AG09319 (cell line): ENCODE measurements around the gene SLC12A5.

Source experiments
- DNase-seq: peaks from one replicate; pipeline ENCODE4 v3.0.0-alpha.2; 2010; ENCODE audit warnings: low read depth; ENCODE audit errors: extremely low read depth
- TF ChIP-seq, protein P1 (sequence below): IDR thresholded peaks from 2 replicates; pipeline ENCODE4 v1.5.1; 2011; ENCODE audit warnings: low read depth, mild to moderate bottlenecking, inconsistent platforms, low read length, moderate library complexity

SLC12A5 gene

DNA sequence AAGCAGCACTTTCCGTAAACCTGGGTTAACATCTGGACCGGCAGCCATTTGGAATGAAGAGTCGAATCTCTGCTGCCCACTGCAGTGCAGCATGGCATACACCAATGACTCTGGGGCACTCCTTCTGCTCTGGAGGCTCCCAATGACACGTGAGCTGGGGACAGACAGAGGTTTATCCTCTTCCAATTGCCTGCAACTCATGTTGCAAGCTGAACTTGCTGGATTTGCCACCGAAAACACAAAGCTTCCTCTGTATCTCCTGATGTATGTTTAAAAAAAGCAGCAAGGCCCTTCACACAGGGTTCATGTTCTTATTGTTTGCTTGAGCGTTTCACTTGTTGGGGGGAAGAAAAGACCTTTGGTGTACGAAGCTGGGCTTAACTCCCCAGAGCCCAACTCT, 49.9 kb downstream of the SLC12A5 start:
- TF ChIP-seq, protein P1, sequence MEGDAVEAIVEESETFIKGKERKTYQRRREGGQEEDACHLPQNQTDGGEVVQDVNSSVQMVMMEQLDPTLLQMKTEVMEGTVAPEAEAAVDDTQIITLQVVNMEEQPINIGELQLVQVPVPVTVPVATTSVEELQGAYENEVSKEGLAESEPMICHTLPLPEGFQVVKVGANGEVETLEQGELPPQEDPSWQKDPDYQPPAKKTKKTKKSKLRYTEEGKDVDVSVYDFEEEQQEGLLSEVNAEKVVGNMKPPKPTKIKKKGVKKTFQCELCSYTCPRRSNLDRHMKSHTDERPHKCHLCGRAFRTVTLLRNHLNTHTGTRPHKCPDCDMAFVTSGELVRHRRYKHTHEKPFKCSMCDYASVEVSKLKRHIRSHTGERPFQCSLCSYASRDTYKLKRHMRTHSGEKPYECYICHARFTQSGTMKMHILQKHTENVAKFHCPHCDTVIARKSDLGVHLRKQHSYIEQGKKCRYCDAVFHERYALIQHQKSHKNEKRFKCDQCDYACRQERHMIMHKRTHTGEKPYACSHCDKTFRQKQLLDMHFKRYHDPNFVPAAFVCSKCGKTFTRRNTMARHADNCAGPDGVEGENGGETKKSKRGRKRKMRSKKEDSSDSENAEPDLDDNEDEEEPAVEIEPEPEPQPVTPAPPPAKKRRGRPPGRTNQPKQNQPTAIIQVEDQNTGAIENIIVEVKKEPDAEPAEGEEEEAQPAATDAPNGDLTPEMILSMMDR: no peak
- no peak for DNase-seq

- no peak for DNase-seq
- TF ChIP-seq, protein P1: no peak
These were observed 52.1 kb downstream of the SLC12A5 start for GRCh38 chr20:46081074-46081473.

DNA sequence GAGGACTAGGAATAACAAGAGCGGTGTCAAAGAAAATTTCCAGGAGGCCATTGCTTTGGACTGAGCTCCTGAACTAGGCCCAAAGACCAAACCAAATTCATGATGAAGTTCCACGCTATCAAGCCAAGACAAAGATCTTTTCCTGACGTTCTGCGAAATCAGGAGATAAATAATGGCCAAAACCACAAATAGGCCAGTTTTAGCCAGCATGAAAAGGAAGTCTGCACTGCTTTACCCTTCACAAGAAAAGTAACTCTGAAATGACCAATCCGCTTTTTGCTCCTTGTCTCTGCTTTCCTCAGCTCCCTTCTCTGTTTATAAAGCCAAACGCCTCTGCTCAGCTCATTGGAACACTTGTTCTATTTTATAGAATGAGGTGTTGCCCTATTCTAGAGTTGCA, 54.1 kb downstream of the SLC12A5 start:
- DNase-seq: no peak
- TF ChIP-seq, protein P1: no peak

DNA sequence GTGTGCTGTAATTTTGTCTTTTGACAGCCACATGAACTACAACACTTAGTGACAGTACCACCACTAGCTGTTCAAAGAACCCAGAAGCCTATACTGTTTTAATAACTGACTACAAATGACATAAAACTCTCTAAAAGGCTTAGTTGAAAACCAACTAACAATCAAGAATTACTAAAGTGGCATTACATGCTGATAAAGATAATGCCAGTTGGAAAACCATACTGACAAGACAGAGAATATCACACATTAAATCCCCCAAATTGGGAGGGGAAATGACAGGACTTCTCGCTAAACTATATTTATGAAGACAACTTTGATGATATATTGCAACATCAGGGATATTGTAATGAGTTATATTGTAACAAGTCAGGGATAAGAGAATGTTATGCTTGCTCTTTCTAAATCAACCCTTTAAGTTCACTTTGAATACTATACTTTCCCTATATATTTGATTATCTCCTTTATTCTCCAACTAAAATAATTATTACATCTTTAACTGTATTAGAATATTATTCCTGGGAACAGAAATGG, 54.6 kb downstream of the SLC12A5 start:
- DNase-seq: no peak
- TF ChIP-seq, protein P1: no peak

- no peak for DNase-seq
- TF ChIP-seq, protein P1: no peak
These were observed 55.8 kb downstream of the SLC12A5 start for GRCh38 chr20:46084805-46085178.

DNA sequence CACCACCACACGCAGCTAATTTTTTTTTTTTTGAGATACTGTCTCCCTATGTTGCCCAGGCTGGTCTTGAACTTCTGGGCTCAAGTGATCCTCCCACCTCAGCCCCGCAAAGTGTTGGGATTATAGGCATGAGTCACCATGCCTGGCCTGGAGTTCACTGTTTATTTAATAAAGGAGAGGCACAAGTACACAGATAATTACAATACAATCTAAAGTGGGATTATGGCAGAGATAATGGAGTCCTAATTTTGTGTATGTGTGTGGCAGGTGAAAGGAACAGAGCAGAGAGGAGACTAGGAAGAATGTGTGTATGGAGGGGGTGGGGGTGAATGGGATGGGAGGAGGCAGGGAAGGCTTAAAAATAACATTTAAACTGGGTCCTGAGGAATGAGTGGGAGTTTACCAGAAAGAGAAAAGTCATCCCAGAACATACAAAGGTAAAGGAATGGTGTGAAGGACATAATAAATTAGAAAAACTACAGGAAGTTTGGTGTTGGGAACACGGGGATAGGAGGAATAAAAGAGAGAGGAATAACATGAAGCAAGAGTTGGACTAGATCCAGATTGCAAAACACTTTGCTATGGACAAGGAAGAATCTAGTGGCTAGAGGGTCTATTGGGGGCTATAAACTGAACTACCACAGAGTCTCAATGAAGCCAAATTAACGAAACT, 56.3 kb downstream of the SLC12A5 start:
- DNase-seq: no peak
- TF ChIP-seq, protein P1: no peak

DNA sequence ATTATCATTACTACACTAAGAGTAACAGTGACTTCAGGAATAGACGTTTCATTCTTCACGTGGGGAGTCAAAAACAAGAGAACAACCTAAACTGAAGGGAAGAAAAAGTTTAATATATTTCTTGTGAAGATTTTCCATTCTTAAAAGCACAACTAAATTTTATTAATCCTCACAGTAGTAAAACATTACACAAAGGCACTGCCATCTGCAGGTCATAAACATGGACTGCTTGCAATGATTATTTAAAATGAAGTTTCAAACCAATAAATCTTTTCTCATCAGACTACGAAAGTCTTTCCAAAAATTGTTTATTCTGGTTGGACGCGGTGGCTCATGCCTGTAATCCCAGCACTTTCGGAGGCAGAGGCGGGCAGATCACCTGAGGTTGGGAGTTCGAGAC, 58.1 kb downstream of the SLC12A5 start:
- TF ChIP-seq, protein P1: peak; percentile 42
- DNase-seq: no peak
